Activated CD8-positive, alpha-beta T cell treated with anti-CD3 and anti-CD28 coated beads for 36 hours (primary cell): ENCODE data around the gene PRODH2. TPM values are rescaled to one million over a fixed set of nuclear protein-coding genes. Genes with fewer than 3 reads are reported as not detected.

Source experiments
- ATAC-seq: fragments of 200-7000 bp; cut with Tn5 transposase; one replicate; pipeline ENCODE4 v1.10.0; 2021; ENCODE audit warnings: mild to moderate bottlenecking, moderate library complexity
- CTCF ChIA-PET: fragments of 350-600 bp; sonication (Branson Sonifier 250); formaldehyde crosslinking; loops from one replicate; lab custom pipeline; 2021; ENCODE audit warnings: antibody characterized with exemption; lab: Charles Lee
- POLR2A ChIA-PET: fragments of 350-600 bp; sonication (Branson Sonifier 250); formaldehyde crosslinking; loops from one replicate; lab custom pipeline; 2021; ENCODE audit warnings: antibody characterized with exemption; lab: Charles Lee
- DNase-seq: peaks from one replicate; pipeline ENCODE4 v3.0.0-alpha.2; 2020
- H3K27ac Mint-ChIP-seq: one replicate; pipeline ENCODE4 v1.8.0; 2021; ENCODE audit warnings: mild to moderate bottlenecking, mixed read lengths
- H3K27me3 Mint-ChIP-seq: one replicate; pipeline ENCODE4 v1.8.0; 2021; ENCODE audit warnings: mixed read lengths
- H3K36me3 Mint-ChIP-seq: one replicate; pipeline ENCODE4 v1.8.0; 2021; ENCODE audit warnings: low read depth, mixed read lengths
- H3K4me1 Mint-ChIP-seq: one replicate; pipeline ENCODE4 v1.8.0; 2021; ENCODE audit warnings: low read depth, mixed read lengths
- H3K4me3 Mint-ChIP-seq: one replicate; pipeline ENCODE4 v1.8.0; 2021; ENCODE audit warnings: mild to moderate bottlenecking, moderate library complexity, mixed read lengths
- H3K9me3 Mint-ChIP-seq: one replicate; pipeline ENCODE4 v1.8.0; 2021; ENCODE audit warnings: mixed read lengths
- intact Hi-C: fragments of 100-400 bp; cut with micrococcal nuclease; formaldehyde crosslinking; loops from one replicate; pipeline ENCODE4 v1.10.0; 2022
- total RNA-seq, 2 experiments: library from RNA; stranded (reverse); gene quantifications; one replicate each; pipeline ENCODE4 v1.2.3, GENCODE V29; 2021
- TF ChIP-seq, protein P1 (sequence below): fragments of 200-600 bp; IDR thresholded peaks from one replicate; pipeline ENCODE4 v1.8.0; 2022; ENCODE audit warnings: antibody characterized with exemption, mild to moderate bottlenecking

The PRODH2 gene
- total RNA-seq, 2 experiments from 2014 or later: not detected

GRCh38 chr19:35818445-35818844, 5.8 kb upstream of the PRODH2 start:
- ATAC-seq (no peak), DNase-seq (no peak)
- TF ChIP-seq, protein P1, sequence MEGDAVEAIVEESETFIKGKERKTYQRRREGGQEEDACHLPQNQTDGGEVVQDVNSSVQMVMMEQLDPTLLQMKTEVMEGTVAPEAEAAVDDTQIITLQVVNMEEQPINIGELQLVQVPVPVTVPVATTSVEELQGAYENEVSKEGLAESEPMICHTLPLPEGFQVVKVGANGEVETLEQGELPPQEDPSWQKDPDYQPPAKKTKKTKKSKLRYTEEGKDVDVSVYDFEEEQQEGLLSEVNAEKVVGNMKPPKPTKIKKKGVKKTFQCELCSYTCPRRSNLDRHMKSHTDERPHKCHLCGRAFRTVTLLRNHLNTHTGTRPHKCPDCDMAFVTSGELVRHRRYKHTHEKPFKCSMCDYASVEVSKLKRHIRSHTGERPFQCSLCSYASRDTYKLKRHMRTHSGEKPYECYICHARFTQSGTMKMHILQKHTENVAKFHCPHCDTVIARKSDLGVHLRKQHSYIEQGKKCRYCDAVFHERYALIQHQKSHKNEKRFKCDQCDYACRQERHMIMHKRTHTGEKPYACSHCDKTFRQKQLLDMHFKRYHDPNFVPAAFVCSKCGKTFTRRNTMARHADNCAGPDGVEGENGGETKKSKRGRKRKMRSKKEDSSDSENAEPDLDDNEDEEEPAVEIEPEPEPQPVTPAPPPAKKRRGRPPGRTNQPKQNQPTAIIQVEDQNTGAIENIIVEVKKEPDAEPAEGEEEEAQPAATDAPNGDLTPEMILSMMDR: no peak
- H3K27ac Mint-ChIP-seq: peak overlapping the region; percentile 13
- peaks cover 4% of the 10 kb centered on the region for H3K4me1 Mint-ChIP-seq
- H3K4me3 Mint-ChIP-seq: no peak overlapping the region
- intact Hi-C loops: no loop called here
- H3K27me3 Mint-ChIP-seq: peaks cover 12% of the 10 kb centered on the region
- CTCF ChIA-PET: interaction anchor here (1.2 to 2.8 kb wide), 4 partner anchors 70 to 126 kb away, joined by 4 to 37 read pairs (median 12); partner anchors contain the start of genes LIN37, PSENEN and U2AF1L4
- peaks cover 1% of the 10 kb centered on the region for H3K9me3 Mint-ChIP-seq
- no peaks in the 10 kb centered on the region for H3K36me3 Mint-ChIP-seq
- POLR2A ChIA-PET: interaction anchor here (1.4 kb wide), 1 partner anchor 145 kb away, joined by 3 read pairs; no protein-coding TSS in a partner anchor

DNA sequence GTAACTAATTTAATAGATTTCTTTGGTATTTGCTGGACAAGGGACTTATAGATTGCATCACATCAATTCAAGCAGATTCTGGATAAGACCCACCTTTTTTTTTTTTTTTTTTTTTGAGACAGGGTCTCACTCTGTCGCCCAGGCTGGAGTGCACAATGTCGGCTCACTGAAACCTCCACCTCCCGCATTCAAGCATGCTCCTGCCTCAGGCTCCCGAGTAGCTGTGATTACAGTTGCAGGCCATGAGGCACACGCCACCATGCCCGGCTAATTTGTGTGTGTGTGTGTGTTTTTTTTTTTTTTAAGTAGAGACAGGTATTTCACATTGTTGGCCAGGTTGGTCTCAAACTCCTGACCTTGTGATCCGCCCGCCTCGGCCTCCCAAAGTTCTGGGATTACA, 4.2 kb upstream of the PRODH2 start:
- peaks cover 10% of the 10 kb centered on the region for H3K27me3 Mint-ChIP-seq
- ChIA-PET POLR2A (no interaction called here), CTCF (interaction anchor here (1.2 kb wide), 1 partner anchor 124 kb away, joined by 3 read pairs; no protein-coding TSS in a partner anchor)
- no peak overlapping the region for H3K4me3 Mint-ChIP-seq
- no peak overlapping the region for H3K27ac Mint-ChIP-seq
- no peak for ATAC-seq
- H3K36me3 Mint-ChIP-seq: no peaks in the 10 kb centered on the region
- H3K4me1 Mint-ChIP-seq: peaks cover 4% of the 10 kb centered on the region
- TF ChIP-seq, protein P1: no peak
- H3K9me3 Mint-ChIP-seq: peaks cover 2% of the 10 kb centered on the region
- intact Hi-C loops: no loop called here
- no peak for DNase-seq

- intact Hi-C loops: no loop called here
- POLR2A ChIA-PET: interaction anchor here (0.6 kb wide), 1 partner anchor 179 kb away, joined by 4 read pairs; no protein-coding TSS in a partner anchor
- CTCF ChIA-PET: interaction anchor here (1.2 kb wide), 1 partner anchor 123 kb away, joined by 3 read pairs; no protein-coding TSS in a partner anchor
- Mint-ChIP-seq H3K9me3 (peaks cover 2% of the 10 kb centered on the region), H3K27me3 (peaks cover 10% of the 10 kb centered on the region), H3K36me3 (no peaks in the 10 kb centered on the region), H3K4me3 (no peak overlapping the region), H3K4me1 (peaks cover 4% of the 10 kb centered on the region), H3K27ac (no peak overlapping the region)
- DNase-seq: no peak
- TF ChIP-seq, protein P1: no peak
- no peak for ATAC-seq
These were observed 3.6 kb upstream of the PRODH2 start for GRCh38 chr19:35816262-35816661.

- Mint-ChIP-seq H3K27ac (no peak overlapping the region), H3K9me3 (peaks cover 2% of the 10 kb centered on the region), H3K4me3 (no peak overlapping the region), H3K27me3 (peaks cover 6% of the 10 kb centered on the region), H3K4me1 (no peaks in the 10 kb centered on the region), H3K36me3 (no peaks in the 10 kb centered on the region)
- TF ChIP-seq, protein P1: no peak
- CTCF ChIA-PET: no interaction called here
- no peak for DNase-seq
- intact Hi-C loops: no loop called here
- POLR2A ChIA-PET: no interaction called here
- no peak for ATAC-seq
These were observed 622 bp upstream of the PRODH2 start for GRCh38 chr19:35813043-35813890.
